Natural killer cell (primary cell): ENCODE data around the gene SLC6A20. TPM values are rescaled to one million over a fixed set of nuclear protein-coding genes. Genes with fewer than 3 reads are reported as not detected.

Experiments used
- ATAC-seq, 3 donors: fragments of 150-1000 bp in 2 of 3; fragments of 200-7000 bp in 1 of 3; cut with Tn5 transposase; 1 replicate in 1 of 3; 2 replicates in 2 of 3; pipeline ENCODE4 v1.10.0; 2021; ENCODE audit warnings: mild to moderate bottlenecking in 2 of 3, moderate library complexity in 2 of 3
- DNase-seq, 2 donors: peaks; one replicate each; pipeline versions ENCODE4 v3.0.0 to v3.0.0-alpha.2; 2013 to 2021; ENCODE audit warnings: mixed read lengths in 1 of 2
- H3K27ac ChIP-seq: one replicate; pipeline ENCODE4 v1.5.1; 2013; ENCODE audit warnings: mild to moderate bottlenecking, low read length
- H3K27me3 ChIP-seq: one replicate; pipeline ENCODE4 v1.6.1; 2013; ENCODE audit warnings: low read length; ENCODE audit not compliant: control insufficient read depth, insufficient read depth
- H3K36me3 ChIP-seq: one replicate; pipeline ENCODE4 v1.6.1; 2013; ENCODE audit warnings: low read length; ENCODE audit not compliant: control insufficient read depth, insufficient read depth
- H3K4me1 ChIP-seq: one replicate; pipeline ENCODE4 v1.6.1; 2013; ENCODE audit warnings: low read length; ENCODE audit not compliant: control insufficient read depth, insufficient read depth
- H3K4me3 ChIP-seq: one replicate; pipeline ENCODE4 v1.5.1; 2013; ENCODE audit warnings: low read length
- H3K9me3 ChIP-seq: one replicate; pipeline ENCODE4 v1.6.1; 2013; ENCODE audit warnings: low read length; ENCODE audit not compliant: control insufficient read depth, insufficient read depth
- H3K27ac Mint-ChIP-seq, 2 donors: one replicate each; pipeline ENCODE4 v1.8.0; 2022; ENCODE audit warnings: mild to moderate bottlenecking in 2 of 2, mixed read lengths in 2 of 2, moderate library complexity in 1 of 2
- H3K27me3 Mint-ChIP-seq, 2 donors: one replicate each; pipeline ENCODE4 v1.8.0; 2022; ENCODE audit warnings: low read depth in 2 of 2, mixed read lengths in 2 of 2
- H3K36me3 Mint-ChIP-seq: one replicate; pipeline ENCODE4 v1.8.0; 2022; ENCODE audit warnings: mixed read lengths
- H3K4me1 Mint-ChIP-seq, 2 donors: one replicate each; pipeline ENCODE4 v1.8.0; 2022; ENCODE audit warnings: mixed read lengths in 2 of 2
- H3K4me3 Mint-ChIP-seq: one replicate; pipeline ENCODE4 v1.8.0; 2022; ENCODE audit warnings: mild to moderate bottlenecking, moderate library complexity, mixed read lengths
- H3K9me3 Mint-ChIP-seq, 2 donors: one replicate each; pipeline ENCODE4 v1.8.0; 2022; ENCODE audit warnings: mixed read lengths in 2 of 2
- CTCF ChIP-seq: fragments of 200-600 bp; IDR thresholded peaks from one replicate; pipeline ENCODE4 v1.8.0; 2022; ENCODE audit warnings: antibody characterized with exemption
- WGBS: methylation state at CpG from one replicate; pipeline ENCODE4 v1.1.7; 2013; ENCODE audit warnings: missing lambda C conversion rate; ENCODE audit not compliant: insufficient coverage; 5-methylcytosine and 5-hydroxymethylcytosine counted together
- intact Hi-C: fragments of 100-400 bp; cut with micrococcal nuclease; formaldehyde crosslinking; loops from one replicate; pipeline ENCODE4 v1.14.2; 2022
- total RNA-seq, 4 donors: library from RNA; stranded (reverse); fragments of 120-200 nt in 1 of 4; gene quantifications; one replicate each; pipeline versions ENCODE4 v1.2.3 to v1.2.4, GENCODE V29; 2013 to 2022

SLC6A20 gene
- total RNA-seq, 3 donors from 2014 or later (not counting 1 experiment from before 2014, with no cell fraction given) = 0.25 to 1.3 (median 0.70) TPM

GRCh38 chr3:45792516-45793172 lies 3.7 kb downstream of the SLC6A20 start:
- no peak overlapping the region for H3K27ac ChIP-seq
- intact Hi-C loops = no loop called here
- no peak for DNase-seq
- H3K4me3 ChIP-seq = no peak overlapping the region
- H3K4me1 ChIP-seq = peaks cover 13% of the 10 kb centered on the region
- WGBS = 93% methylated on average over 6 of the region's 7 CpGs
- Mint-ChIP-seq H3K4me3 (no peak overlapping the region), H3K36me3 (no peaks in the 10 kb centered on the region), H3K4me1 (peaks cover 7 to 16% of the 10 kb centered on the region in 2 donors), H3K27me3 (peaks cover 37 to 51% of the 10 kb centered on the region in 2 donors), H3K27ac (no peak overlapping the region), H3K9me3 (peaks cover 2 to 5% of the 10 kb centered on the region in 2 donors)
- TF ChIP-seq CTCF = no peak
- no peaks in the 10 kb centered on the region for H3K36me3 ChIP-seq
- H3K27me3 ChIP-seq = peaks cover 26% of the 10 kb centered on the region
- ATAC-seq = no peak
- H3K9me3 ChIP-seq = no peaks in the 10 kb centered on the region

DNA sequence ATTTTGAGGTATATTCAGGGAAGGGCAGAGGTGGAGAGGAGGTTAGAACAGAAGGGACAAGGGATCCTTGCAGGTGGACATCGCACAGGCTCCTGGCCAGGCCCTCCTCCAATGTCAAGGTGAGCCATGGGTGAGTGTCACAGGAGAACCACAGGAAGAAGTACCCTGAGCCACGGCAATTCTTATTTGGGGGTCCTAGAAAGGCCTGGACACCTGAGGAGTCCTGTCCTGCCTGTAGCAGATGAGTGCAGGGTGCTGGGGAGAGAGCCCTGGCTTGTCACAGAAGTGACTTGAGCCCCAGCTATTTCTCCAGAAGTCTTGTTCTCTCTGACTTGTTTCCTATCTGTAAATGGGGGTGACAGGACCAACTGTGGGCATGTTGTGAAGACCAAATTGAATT lies 4.3 kb downstream of the SLC6A20 start:
- peaks cover 25% of the 10 kb centered on the region for H3K27me3 ChIP-seq
- ATAC-seq (no peak), DNase-seq (no peak)
- intact Hi-C loops = no loop called here
- Mint-ChIP-seq H3K27me3 (peaks cover 35 to 52% of the 10 kb centered on the region in 2 donors), H3K36me3 (no peaks in the 10 kb centered on the region), H3K4me3 (no peak overlapping the region), H3K27ac (no peak overlapping the region), H3K9me3 (peaks cover 2 to 5% of the 10 kb centered on the region in 2 donors), H3K4me1 (peaks cover 7 to 16% of the 10 kb centered on the region in 2 donors)
- H3K9me3 ChIP-seq = no peaks in the 10 kb centered on the region
- peaks cover 13% of the 10 kb centered on the region for H3K4me1 ChIP-seq
- WGBS = 93% methylated on average over 2 of the region's 2 CpGs
- no peak overlapping the region for H3K4me3 ChIP-seq
- no peak overlapping the region for H3K27ac ChIP-seq
- H3K36me3 ChIP-seq = no peaks in the 10 kb centered on the region
- TF ChIP-seq CTCF = no peak

GRCh38 chr3:45790596-45790995 lies 5.7 kb downstream of the SLC6A20 start:
- WGBS = 79% methylated on average over 2 of the region's 2 CpGs
- TF ChIP-seq CTCF = no peak
- peaks cover 5 to 6% of the 10 kb centered on the region in 2 donors for H3K4me1 Mint-ChIP-seq
- no peak for ATAC-seq
- Histone ChIP-seq H3K27me3 (peaks cover 13% of the 10 kb centered on the region), H3K4me1 (peaks cover 3% of the 10 kb centered on the region), H3K9me3 (no peaks in the 10 kb centered on the region), H3K36me3 (no peaks in the 10 kb centered on the region), H3K27ac (no peak overlapping the region), H3K4me3 (no peak overlapping the region)
- peaks cover 26 to 45% of the 10 kb centered on the region in 2 donors for H3K27me3 Mint-ChIP-seq
- peaks cover 2 to 5% of the 10 kb centered on the region in 2 donors for H3K9me3 Mint-ChIP-seq
- intact Hi-C loops = no loop called here
- H3K27ac Mint-ChIP-seq = no peak overlapping the region
- H3K36me3 Mint-ChIP-seq = no peaks in the 10 kb centered on the region
- no peak for DNase-seq
- H3K4me3 Mint-ChIP-seq = no peak overlapping the region
